ENCODE data around the gene SRSF9.

- TF ChIP-seq CTCF (IDR thresholded peaks at IDR 0.05; ENCODE audit: low read depth, low read length) (no peak), EZH2phosphoT487 (IDR thresholded peaks at IDR 0.05; ENCODE audit: low read depth) (no peak)
Observed at GRCh38 chr12:120514002-120514401, 44.5 kb upstream of the SRSF9 start.
